Immature natural killer cell (primary cell): ENCODE results near the gene OR51I1. TPM values are rescaled to one million over a fixed set of nuclear protein-coding genes. Genes with fewer than 3 reads are reported as not detected.

Experiments
- DNase-seq, 3 donors: peaks; one replicate each; pipeline ENCODE4 v3.0.0; 2022; ENCODE audit warnings: mixed read lengths in 1 of 3
- H3K27ac Mint-ChIP-seq, 6 donors: one replicate each; pipeline ENCODE4 v1.8.0; 2020; ENCODE audit warnings: mixed read lengths in 6 of 6, mild to moderate bottlenecking in 5 of 6, inconsistent platforms in 4 of 6, moderate library complexity in 3 of 6
- H3K27me3 Mint-ChIP-seq, 3 donors: one replicate each; pipeline ENCODE4 v1.8.0; 2020 to 2021; ENCODE audit warnings: low read depth in 3 of 3, mild to moderate bottlenecking in 3 of 3, mixed read lengths in 3 of 3, moderate library complexity in 3 of 3, inconsistent platforms in 1 of 3
- H3K36me3 Mint-ChIP-seq, 3 donors: one replicate each; pipeline ENCODE4 v1.8.0; 2020; ENCODE audit warnings: mixed read lengths in 3 of 3, inconsistent platforms in 2 of 3, mild to moderate bottlenecking in 2 of 3
- H3K4me1 Mint-ChIP-seq, 2 donors: one replicate each; pipeline ENCODE4 v1.8.0; 2020; ENCODE audit warnings: inconsistent platforms in 2 of 2, mild to moderate bottlenecking in 2 of 2, mixed read lengths in 2 of 2, moderate library complexity in 1 of 2
- H3K4me3 Mint-ChIP-seq, 5 donors: one replicate each; pipeline ENCODE4 v1.8.0; 2020; ENCODE audit warnings: mild to moderate bottlenecking in 5 of 5, mixed read lengths in 5 of 5, inconsistent platforms in 3 of 5, moderate library complexity in 3 of 5
- H3K9me3 Mint-ChIP-seq, 6 donors: one replicate each; pipeline ENCODE4 v1.8.0; 2020; ENCODE audit warnings: mild to moderate bottlenecking in 6 of 6, mixed read lengths in 6 of 6, inconsistent platforms in 4 of 6, moderate library complexity in 3 of 6
- polyA plus RNA-seq, 3 donors: library from polyadenylated mRNA; unstranded; fragments of 300-500 nt; fragmentation: Illumina TruSeq; gene quantifications; one replicate each; pipeline ENCODE4 v1.2.3, GENCODE V29; 2021

OR51I1 gene
- polyA plus RNA-seq, 3 donors from 2014 or later = not detected

- Mint-ChIP-seq H3K27ac (no peak overlapping the region), H3K4me1 (no peaks in the 10 kb centered on the region), H3K9me3 (no peaks in the 10 kb centered on the region), H3K36me3 (no peaks in the 10 kb centered on the region), H3K27me3 (peaks cover 0 to 5% (median 5%) of the 10 kb centered on the region in 3 donors), H3K4me3 (no peak overlapping the region)
- no peak for DNase-seq
Measured at GRCh38 chr11:5423131-5423530, 18.2 kb downstream of the OR51I1 start.

- peaks cover 0 to 5% (median 5%) of the 10 kb centered on the region in 3 donors for H3K27me3 Mint-ChIP-seq
- no peak within 1 kb of the TSS for H3K27ac Mint-ChIP-seq
- no peak for DNase-seq
- H3K4me1 Mint-ChIP-seq = no peaks in the 10 kb centered on the region
- no peaks in the 10 kb centered on the region for H3K36me3 Mint-ChIP-seq
- H3K9me3 Mint-ChIP-seq = no peaks in the 10 kb centered on the region
- H3K4me3 Mint-ChIP-seq = no peak within 1 kb of the TSS
Measured at GRCh38 chr11:5421811-5422210, 19.5 kb downstream of the OR51I1 start, which contains the start of gene OR51Q1. Gene OR51Q1, plus strand, starts transcription at chr11:5422111. Its CDS starts 90 bp downstream, at chr11:5422201.

GRCh38 chr11:5420993-5421392 is 20.3 kb downstream of the OR51I1 start:
- no peaks in the 10 kb centered on the region for H3K36me3 Mint-ChIP-seq
- no peak overlapping the region for H3K27ac Mint-ChIP-seq

GRCh38 chr11:5405173-5405572 is 36.1 kb downstream of the OR51I1 start:
- H3K36me3 Mint-ChIP-seq = no peaks in the 10 kb centered on the region
- H3K27ac Mint-ChIP-seq = no peak overlapping the region

More at GRCh38 chr11:5420993-5421392, 20.3 kb downstream of the OR51I1 start:
- DNase-seq = no peak
- no peaks in the 10 kb centered on the region for H3K4me1 Mint-ChIP-seq
- H3K27me3 Mint-ChIP-seq = peaks cover 0 to 5% (median 5%) of the 10 kb centered on the region in 3 donors
- no peak overlapping the region for H3K4me3 Mint-ChIP-seq
- H3K9me3 Mint-ChIP-seq = no peaks in the 10 kb centered on the region

GRCh38 chr11:5398936-5399335 is 42.4 kb downstream of the OR51I1 start:
- Mint-ChIP-seq H3K4me1 (no peaks in the 10 kb centered on the region), H3K9me3 (peaks cover 0 to 8% (median 0%) of the 10 kb centered on the region in 6 donors), H3K36me3 (no peaks in the 10 kb centered on the region), H3K27ac (no peak overlapping the region), H3K27me3 (peaks cover 2 to 3% (median 2%) of the 10 kb centered on the region in 3 donors), H3K4me3 (no peak overlapping the region)
- DNase-seq = no peak

More at GRCh38 chr11:5405173-5405572, 36.1 kb downstream of the OR51I1 start:
- H3K27me3 Mint-ChIP-seq = peaks cover 0 to 3% (median 2%) of the 10 kb centered on the region in 3 donors
- H3K4me3 Mint-ChIP-seq = no peak overlapping the region
- no peak for DNase-seq
- no peaks in the 10 kb centered on the region for H3K4me1 Mint-ChIP-seq
- H3K9me3 Mint-ChIP-seq = peaks cover 0 to 1% (median 0%) of the 10 kb centered on the region in 6 donors

- Mint-ChIP-seq H3K36me3 (no peaks in the 10 kb centered on the region), H3K27ac (no peak overlapping the region), H3K27me3 (peaks cover 0 to 5% (median 2%) of the 10 kb centered on the region in 3 donors), H3K4me1 (no peaks in the 10 kb centered on the region), H3K9me3 (no peaks in the 10 kb centered on the region), H3K4me3 (no peak overlapping the region)
- DNase-seq = no peak
Measured at GRCh38 chr11:5394091-5394490, 47.2 kb downstream of the OR51I1 start.

Other genes starting within 250 kb of the OR51I1 start
- not detected for gene OR51V1, start 240.8 kb downstream of the OR51I1 start, polyA plus RNA-seq
- 100 to 1,000 TPM; 155 to 747 (median 736) TPM for gene HBB, start 214.4 kb downstream of the OR51I1 start, polyA plus RNA-seq
- gene HBD, start 207.0 kb downstream of the OR51I1 start, polyA plus RNA-seq = 1 to 10 TPM in 1 of 3 donors, not detected in 2; 1.2 TPM
- gene HBG1, start 191.7 kb downstream of the OR51I1 start, polyA plus RNA-seq = not detected
- gene HBG2, start 186.7 kb downstream of the OR51I1 start, polyA plus RNA-seq = 1 to 10 TPM in 1 of 3 donors, not detected in 2; 1.9 TPM
- not detected for gene HBE1, start 171.6 kb downstream of the OR51I1 start, polyA plus RNA-seq
- gene OR51B4, start 139.6 kb downstream of the OR51I1 start, polyA plus RNA-seq = not detected
- not detected for gene OR51B2, start 117.2 kb downstream of the OR51I1 start, polyA plus RNA-seq
- not detected for gene OR51B5, start 98.0 kb downstream of the OR51I1 start, polyA plus RNA-seq
- not detected for gene OR51B6, start 90.0 kb downstream of the OR51I1 start, polyA plus RNA-seq
- gene OR51M1, start 57.7 kb downstream of the OR51I1 start, polyA plus RNA-seq = not detected
- gene OR51Q1, start 19.4 kb downstream of the OR51I1 start, polyA plus RNA-seq = not detected
- gene OR51I2, start 7.8 kb upstream of the OR51I1 start, polyA plus RNA-seq = not detected
- not detected for gene OR52D1, start 47.2 kb upstream of the OR51I1 start, polyA plus RNA-seq
- not detected for gene UBQLN3, start 68.4 kb upstream of the OR51I1 start, polyA plus RNA-seq
- gene UBQLNL, start 75.2 kb upstream of the OR51I1 start, polyA plus RNA-seq = not detected
- not detected for gene OR52H1, start 107.0 kb upstream of the OR51I1 start, polyA plus RNA-seq
- not detected for gene OR52B6, start 139.4 kb upstream of the OR51I1 start, polyA plus RNA-seq
- not detected for gene TRIM6, start 155.1 kb upstream of the OR51I1 start, polyA plus RNA-seq
- 10 to 100 TPM; 13.6 to 37.6 (median 18.8) TPM for gene TRIM34, start 183.5 kb upstream of the OR51I1 start, polyA plus RNA-seq
- 10 to 100 TPM in 2 of 3 donors, 1 to 10 TPM in 1; 8.9 to 19.8 (median 14.6) TPM for gene TRIM5, start 243.6 kb upstream of the OR51I1 start, polyA plus RNA-seq
- gene TRIM22, start 248.3 kb upstream of the OR51I1 start, polyA plus RNA-seq = 100 to 1,000 TPM; 148 to 196 (median 166) TPM